Inflammatory macrophage (primary cell): ENCODE results near the gene PSMD11.

Source experiments
- DNase-seq, 2 donors: peaks; one replicate each; pipeline ENCODE4 v3.0.0-alpha.2; 2020 to 2022

The PSMD11 gene

DNA sequence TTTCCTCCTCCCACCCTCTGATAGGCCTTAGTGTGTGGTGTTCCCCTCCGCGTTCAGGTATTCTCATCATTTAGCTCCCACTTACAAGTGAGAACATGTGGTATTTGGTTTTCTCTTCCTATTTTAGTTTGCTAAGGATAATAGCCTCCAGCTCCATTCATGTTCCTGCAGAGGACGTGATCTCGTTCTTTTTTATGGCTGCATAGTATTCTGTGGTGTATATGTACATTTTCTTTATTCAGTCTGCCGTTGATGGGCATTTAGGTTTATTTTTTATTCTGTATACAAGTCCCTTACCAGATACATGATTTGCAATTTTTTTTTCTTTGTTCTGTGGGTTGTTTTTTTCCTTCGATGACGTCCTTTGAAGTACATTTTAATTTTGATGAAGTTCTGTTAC is 23.6 kb downstream of the PSMD11 start:
- DNase-seq = no peak

- DNase-seq = peak in 1 of 2 donors; percentile 68
These were observed 26.3 kb downstream of the PSMD11 start for GRCh38 chr17:32470405-32471167.

- DNase-seq = no peak
These were observed 27.3 kb downstream of the PSMD11 start for GRCh38 chr17:32471652-32472051.

- no peak for DNase-seq
These were observed 30.9 kb downstream of the PSMD11 start for GRCh38 chr17:32475258-32475657.

DNA sequence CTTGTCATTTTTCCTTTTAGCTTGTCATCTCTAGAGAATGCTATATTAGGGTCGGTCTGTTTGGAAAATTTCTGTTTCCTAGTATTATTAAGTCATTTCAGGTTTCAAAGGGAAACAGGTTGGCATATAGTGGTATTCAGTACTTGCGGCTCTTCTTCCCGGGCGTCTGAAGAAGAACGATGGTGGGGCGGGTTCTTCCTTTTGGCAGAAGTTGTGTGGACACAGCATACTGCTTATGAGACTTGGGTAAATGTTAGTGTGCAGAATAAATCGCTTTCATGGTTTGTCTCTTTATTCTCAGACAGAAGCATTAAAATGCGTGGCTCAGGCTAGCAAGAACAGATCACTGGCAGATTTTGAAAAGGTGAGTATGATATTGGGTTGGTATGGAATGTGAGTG is 32.9 kb downstream of the PSMD11 start:
- no peak for DNase-seq

- no peak for DNase-seq
These were observed 34.8 kb downstream of the PSMD11 start for GRCh38 chr17:32479074-32479617.

DNA sequence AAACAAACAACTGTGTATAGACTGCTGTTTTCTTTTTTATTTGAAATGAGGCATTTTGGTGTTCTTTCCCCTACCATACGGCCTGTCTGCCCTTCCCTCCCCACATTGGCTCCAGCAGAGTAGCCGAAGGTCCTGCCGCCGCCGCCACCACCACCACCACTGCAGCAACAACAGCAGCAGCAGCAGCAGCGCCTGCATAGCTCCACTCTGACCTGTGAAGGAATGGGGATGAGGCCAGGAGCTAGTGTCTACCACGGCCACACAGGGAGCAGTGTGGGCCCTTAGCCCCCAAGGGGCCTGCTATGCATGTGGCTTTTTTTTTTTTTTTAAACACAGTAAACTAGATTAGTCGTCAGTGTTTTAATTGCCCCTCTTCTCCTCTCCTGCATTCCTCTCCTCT is 36.9 kb downstream of the PSMD11 start:
- DNase-seq = no peak

GRCh38 chr17:32482568-32483320 is 38.4 kb downstream of the PSMD11 start:
- no peak for DNase-seq

DNA sequence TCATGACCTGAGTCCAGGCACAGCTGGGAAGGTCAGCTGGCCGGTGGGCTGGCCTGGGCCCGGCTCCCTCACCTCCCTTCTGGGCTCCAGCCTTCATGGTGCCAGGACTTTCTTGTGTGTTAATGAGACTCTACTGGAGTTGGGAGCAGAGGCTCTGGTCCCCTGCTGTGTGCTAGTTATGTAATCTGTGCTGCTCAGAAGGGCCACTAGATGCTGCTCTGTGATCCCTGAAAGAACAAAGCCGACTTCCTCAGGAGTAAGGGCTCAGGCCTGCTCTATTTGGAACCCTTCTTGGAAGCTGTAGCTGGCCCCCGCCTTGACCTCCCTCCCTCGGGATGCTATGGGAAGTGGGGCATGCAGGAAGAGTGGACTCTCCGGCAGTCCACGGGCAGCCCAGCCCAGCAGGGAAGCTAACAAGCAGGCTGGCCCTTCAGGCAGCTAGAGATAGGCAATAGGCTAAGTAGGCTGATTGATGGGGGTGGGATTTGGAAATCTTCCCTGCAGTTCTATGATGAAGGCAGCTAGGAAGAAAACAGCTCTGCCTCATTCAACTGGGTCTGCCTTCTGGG is 39.2 kb downstream of the PSMD11 start:
- peak; percentile 50 to 62 for DNase-seq

DNA sequence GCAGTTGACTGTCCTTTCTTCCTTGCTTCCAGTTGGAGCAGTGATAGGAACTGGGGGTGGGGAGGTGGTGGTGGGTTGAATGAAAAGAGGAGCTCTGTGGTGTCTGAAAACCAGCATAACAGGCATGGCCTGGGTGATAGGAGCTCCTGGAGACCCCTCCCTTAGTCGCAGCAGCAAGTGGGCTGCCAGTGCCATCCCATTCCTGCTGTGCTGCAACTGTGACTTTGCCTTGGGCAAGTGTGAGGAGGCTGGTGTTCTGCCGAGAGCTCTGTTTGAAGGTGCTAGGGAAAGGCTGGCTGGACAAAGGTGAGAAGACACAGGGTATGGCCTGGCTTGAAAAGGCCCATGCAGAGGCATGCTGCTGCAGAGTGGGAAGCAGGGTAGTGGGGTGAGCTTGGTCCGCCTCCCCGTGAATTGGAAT is 39.7 kb downstream of the PSMD11 start:
- DNase-seq = no peak

DNA sequence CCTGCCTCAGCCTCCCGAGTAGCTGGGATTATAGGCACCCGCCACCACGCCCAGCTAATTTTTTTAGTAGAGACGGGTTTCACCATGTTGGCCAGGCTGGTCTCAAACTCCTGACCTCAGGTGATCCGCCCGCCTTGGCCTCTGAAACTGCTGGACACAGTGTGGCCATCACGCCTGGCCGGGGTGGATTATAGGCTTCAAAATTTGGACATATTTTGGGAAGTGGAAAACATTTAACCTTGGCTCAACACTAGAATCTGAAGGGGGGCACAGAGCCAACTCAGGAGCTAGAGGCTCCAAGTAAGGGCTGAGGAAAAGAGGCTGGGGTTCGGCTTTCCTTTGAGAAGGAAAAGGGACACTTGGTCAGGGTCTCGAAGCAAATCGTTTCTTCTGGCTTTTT is 40.3 kb downstream of the PSMD11 start:
- no peak for DNase-seq

DNA sequence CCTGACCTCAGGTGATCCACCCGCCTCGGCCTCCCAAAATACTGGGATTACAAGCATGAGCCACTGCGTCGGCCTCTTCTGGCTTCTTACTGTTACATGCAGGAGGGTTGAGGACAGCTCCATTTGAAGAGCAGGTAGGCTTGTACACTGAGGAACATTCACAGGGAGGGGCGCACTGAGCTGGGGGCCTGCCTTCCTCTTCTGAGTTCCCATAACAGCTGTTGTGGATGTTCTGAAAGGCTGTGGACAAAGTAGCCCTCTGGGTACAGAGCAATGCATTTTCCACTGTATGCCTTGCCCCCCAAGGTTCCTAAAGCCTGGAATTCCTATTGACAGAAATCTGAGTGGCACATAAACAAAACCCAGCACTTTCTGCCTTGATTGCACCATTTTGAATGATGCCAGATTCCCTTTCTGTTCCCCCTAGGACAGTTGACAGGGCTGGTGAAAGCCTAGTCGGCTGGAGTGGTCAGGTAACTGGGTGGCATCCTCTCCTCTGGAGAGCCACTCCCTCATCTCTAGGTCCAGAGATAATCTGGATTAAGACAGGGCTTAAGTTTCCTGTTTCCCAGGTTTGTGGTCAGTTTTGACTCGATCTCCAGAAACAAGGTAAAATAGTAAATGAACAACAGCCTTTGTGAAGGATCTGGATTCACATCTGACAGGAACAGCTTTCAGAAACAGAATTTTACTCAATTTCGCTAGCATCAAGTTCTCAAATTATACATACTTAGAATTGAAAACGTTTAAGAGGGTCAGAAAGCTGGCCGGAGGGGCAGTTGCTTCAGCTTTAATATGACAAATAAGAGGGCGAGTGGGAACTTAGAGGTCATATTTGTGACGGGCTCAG is 41.2 kb downstream of the PSMD11 start:
- DNase-seq = no peak

DNA sequence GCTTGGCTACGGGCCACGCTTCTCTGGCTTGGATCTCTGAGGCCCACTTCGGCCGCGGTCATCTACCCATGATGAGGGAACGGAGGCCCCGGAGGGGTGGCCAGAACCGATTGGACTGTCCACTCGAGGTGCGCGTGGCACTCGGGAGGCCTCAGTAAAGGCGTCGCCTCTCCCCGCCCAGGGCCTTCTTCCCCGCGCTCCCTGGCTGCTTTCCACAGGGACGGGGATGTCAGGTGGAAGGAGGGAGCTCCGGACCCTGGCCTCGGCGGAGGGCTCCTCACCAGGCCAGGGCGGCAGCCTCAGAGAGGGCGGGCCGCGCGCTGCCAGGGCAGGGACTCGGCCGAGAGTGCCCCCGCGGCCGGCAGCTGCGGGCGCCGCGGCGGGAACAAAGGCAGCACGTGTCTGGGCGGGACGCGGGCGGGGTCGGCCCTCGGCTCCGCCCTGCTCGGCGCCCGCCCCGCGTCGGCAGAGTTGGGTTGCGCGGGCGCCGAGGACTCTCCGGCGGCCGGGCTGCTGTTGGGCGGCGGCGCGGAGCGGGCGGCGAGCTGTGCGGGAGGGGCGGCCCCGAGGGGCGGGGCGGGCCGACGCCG is 41.9 kb downstream of the PSMD11 start:
- peak; percentile 48 to 68 for DNase-seq

DNA sequence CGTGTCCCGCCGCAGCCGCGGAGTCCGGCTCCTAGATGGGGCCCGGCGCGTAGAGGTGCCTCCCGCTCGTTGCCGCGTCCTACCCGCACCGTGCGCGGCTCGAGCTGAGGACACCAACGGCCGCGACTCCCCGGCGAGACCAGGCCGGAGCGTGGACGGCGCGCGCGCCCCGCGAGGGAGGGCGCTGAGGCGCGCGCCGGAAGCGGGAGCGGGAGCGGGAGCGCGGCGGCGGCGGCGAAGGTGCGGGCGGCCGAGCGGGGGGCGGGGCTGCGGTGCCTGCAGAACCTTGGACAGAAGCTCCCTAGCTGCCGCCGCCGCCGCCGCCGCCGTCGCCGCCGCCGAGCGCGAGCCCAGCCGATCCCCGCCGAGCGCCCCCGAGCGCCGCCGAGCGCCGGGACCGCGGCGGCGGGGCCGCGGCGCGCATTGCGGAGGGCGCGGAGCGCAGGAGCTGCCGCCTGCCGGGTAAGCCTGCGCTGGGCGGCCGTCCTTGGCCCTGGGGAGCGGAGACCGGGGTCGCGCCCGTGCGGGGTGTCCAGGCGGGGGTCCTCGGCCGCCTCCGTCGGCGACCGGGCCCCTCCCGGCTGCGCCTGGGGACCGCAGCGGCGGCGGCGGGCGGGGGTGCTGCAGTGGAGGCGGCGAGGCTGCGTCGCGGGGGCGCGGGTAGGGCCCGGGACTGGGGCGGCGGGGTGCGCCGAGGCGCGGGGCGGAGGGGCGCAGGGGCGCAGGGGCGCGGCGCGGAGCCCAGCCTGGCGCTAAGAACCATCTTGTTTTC is 42.6 kb downstream of the PSMD11 start, which contains the start of gene CDK5R1:
CDK5R1 (plus strand) TSS at position 293 of the 772 bp plus-strand sequence. CDS start 628 bp downstream, outside the sequence.
- peak; percentile 35 to 64 for DNase-seq

- DNase-seq = peak; percentile 4 to 8
These were observed 43.3 kb downstream of the PSMD11 start for GRCh38 chr17:32487473-32488176.

DNA sequence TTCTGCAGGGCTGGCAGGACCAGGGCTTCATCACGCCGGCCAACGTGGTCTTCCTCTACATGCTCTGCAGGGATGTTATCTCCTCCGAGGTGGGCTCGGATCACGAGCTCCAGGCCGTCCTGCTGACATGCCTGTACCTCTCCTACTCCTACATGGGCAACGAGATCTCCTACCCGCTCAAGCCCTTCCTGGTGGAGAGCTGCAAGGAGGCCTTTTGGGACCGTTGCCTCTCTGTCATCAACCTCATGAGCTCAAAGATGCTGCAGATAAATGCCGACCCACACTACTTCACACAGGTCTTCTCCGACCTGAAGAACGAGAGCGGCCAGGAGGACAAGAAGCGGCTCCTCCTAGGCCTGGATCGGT is 43.9 kb downstream of the PSMD11 start:
- DNase-seq = no peak

GRCh38 chr17:32488604-32489180 is 44.4 kb downstream of the PSMD11 start:
- no peak for DNase-seq

DNA sequence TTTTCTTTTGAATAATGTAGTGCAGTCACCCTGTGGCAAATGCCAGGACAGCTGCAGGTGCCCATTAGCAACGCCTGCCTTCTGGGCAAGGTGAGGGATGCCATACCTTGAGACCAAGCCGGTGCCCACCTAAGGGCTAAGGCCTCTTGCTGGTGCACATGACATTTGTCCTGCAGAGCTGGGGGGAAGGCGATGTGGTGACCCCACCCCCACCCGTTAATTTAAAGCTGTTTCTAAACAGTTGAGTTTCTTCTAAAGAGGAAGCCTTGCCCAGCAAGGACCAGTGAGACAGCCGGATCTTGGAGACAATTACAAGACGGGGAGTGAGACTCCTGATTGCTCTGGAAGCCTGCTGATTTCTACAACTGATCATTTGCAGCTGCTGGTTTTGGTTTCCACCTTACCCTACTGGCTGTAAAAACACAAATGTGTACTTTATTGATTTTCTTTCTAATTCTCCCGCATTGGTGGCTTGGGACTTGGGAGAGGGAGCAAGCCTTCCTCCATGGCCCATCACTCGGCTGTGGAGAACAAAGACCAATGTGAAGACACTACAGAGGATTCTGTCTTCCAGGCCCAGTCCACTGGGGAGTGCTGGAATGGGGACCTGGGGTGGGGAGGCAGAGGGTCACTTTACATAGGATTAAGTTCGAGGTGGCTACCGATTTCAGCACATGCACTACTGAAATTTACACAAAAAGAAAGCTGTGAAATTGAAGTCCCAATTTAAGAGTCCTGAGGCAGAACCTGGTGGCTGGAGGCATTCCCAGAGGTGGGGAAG is 45.2 kb downstream of the PSMD11 start:
- DNase-seq = no peak

- DNase-seq = no peak
These were observed 45.8 kb downstream of the PSMD11 start for GRCh38 chr17:32490101-32490482.
